CD4-positive, alpha-beta T cell (primary cell): ENCODE data around the gene DHX9. TPM values are rescaled to one million over a fixed set of nuclear protein-coding genes. Genes with fewer than 3 reads are reported as not detected.
A peak's percentile ranks its signal among the peaks of the same experiment; 100 is the strongest.

Source experiments
- ATAC-seq: fragments of 200-7000 bp; cut with Tn5 transposase; one replicate; pipeline ENCODE4 v1.10.0; 2022; ENCODE audit warnings: mild to moderate bottlenecking; ENCODE audit not compliant: poor library complexity
- CTCF ChIA-PET: fragments of 350-600 bp; sonication (Branson Sonifier 250); formaldehyde crosslinking; loops from one replicate; lab custom pipeline; 2021; ENCODE audit warnings: antibody characterized with exemption, inconsistent platforms; lab: Charles Lee
- POLR2A ChIA-PET: fragments of 350-600 bp; sonication (Branson Sonifier 250); formaldehyde crosslinking; loops from one replicate; lab custom pipeline; 2021; ENCODE audit warnings: antibody characterized with exemption, inconsistent platforms; lab: Charles Lee
- DNase-seq, 14 experiments: peaks; one replicate each; pipeline ENCODE4 v3.0.0-alpha.2; 2013 to 2020; ENCODE audit warnings: mixed read lengths in 2 of 14
- H3K27ac ChIP-seq, 2 donors: one replicate each; pipeline versions ENCODE4 v1.5.1 to v1.7.0; 2013; ENCODE audit warnings: low read length in 2 of 2, low read depth in 1 of 2, mild to moderate bottlenecking in 1 of 2
- H3K27me3 ChIP-seq, 2 experiments: 1 replicate in 1 of 2; 2 replicates in 1 of 2; pipeline versions ENCODE4 v1.6.1 to v1.7.0; 2013; ENCODE audit warnings: low read length in 2 of 2, control low read depth in 1 of 2, mild to moderate bottlenecking in 1 of 2, moderate library complexity in 1 of 2; ENCODE audit not compliant: insufficient read depth in 2 of 2, control insufficient read depth in 1 of 2
- H3K36me3 ChIP-seq: one replicate; pipeline ENCODE4 v1.6.1; 2013; ENCODE audit warnings: low read length, control low read depth; ENCODE audit not compliant: insufficient read depth
- H3K4me1 ChIP-seq: one replicate; pipeline ENCODE4 v1.6.1; 2013; ENCODE audit warnings: low read length, control low read depth; ENCODE audit not compliant: insufficient read depth
- H3K4me3 ChIP-seq: one replicate; pipeline ENCODE4 v1.5.1; 2013; ENCODE audit warnings: mild to moderate bottlenecking, low read length, moderate library complexity
- H3K9me3 ChIP-seq, 2 experiments: 1 replicate in 1 of 2; 2 replicates in 1 of 2; pipeline versions ENCODE4 v1.6.1 to v1.7.0; 2013; ENCODE audit warnings: low read length in 2 of 2, mild to moderate bottlenecking in 2 of 2, control low read depth in 1 of 2, moderate library complexity in 1 of 2; ENCODE audit not compliant: control insufficient read depth in 1 of 2, insufficient read depth in 1 of 2
- H3K27ac Mint-ChIP-seq: one replicate; pipeline ENCODE4 v1.8.0; 2020; ENCODE audit warnings: mixed read lengths
- H3K27me3 Mint-ChIP-seq: one replicate; pipeline ENCODE4 v1.8.0; 2021; ENCODE audit warnings: mixed read lengths
- H3K36me3 Mint-ChIP-seq: one replicate; pipeline ENCODE4 v1.8.0; 2021; ENCODE audit warnings: low read depth, mixed read lengths
- H3K4me1 Mint-ChIP-seq: one replicate; pipeline ENCODE4 v1.8.0; 2021; ENCODE audit warnings: low read depth, mixed read lengths
- H3K4me3 Mint-ChIP-seq: one replicate; pipeline ENCODE4 v1.8.0; 2020; ENCODE audit warnings: mild to moderate bottlenecking, mixed read lengths
- H3K9me3 Mint-ChIP-seq: one replicate; pipeline ENCODE4 v1.8.0; 2020; ENCODE audit warnings: mixed read lengths
- intact Hi-C, 2 experiments: fragments of 100-400 bp; cut with DNase I in 1 of 2; cut with micrococcal nuclease in 1 of 2; formaldehyde crosslinking; loops; one replicate each; pipeline versions ENCODE4 v1.15.1 to v1.9.0; 2023 to 2025; cut with DNase I, micrococcal nuclease
- total RNA-seq, 174 experiments: library from RNA in 2 of 174; stranded (reverse) in 2 of 174; gene quantifications; one replicate each; pipeline ENCODE4 v1.2.3 and lab custom pipeline; 2021 to 2026
- TF ChIP-seq, protein P1 (sequence below): fragments of 200-600 bp; IDR thresholded peaks from one replicate; pipeline ENCODE4 v1.8.0; 2022; ENCODE audit warnings: antibody characterized with exemption, mild to moderate bottlenecking

The DHX9 gene
- total RNA-seq, 2 experiments from 2014 or later: 338 to 353 TPM

GRCh38 chr1:182888736-182889531, 49.8 kb downstream of the DHX9 start:
- POLR2A ChIA-PET: no interaction called here
- CTCF ChIA-PET: no interaction called here
- no peaks in the 10 kb centered on the region for H3K9me3 ChIP-seq
- peaks cover 63% of the 10 kb centered on the region for H3K36me3 Mint-ChIP-seq
- H3K4me3 Mint-ChIP-seq: no peak overlapping the region
- ATAC-seq: peak; percentile 20
- no peak for DNase-seq
- no peaks in the 10 kb centered on the region for H3K27me3 ChIP-seq
- intact Hi-C loops: loop anchor here in 1 of 2 experiments (5.0 kb wide), 1 partner anchor 47 kb away; no protein-coding TSS in a partner anchor
- H3K27me3 Mint-ChIP-seq: no peaks in the 10 kb centered on the region
- H3K4me1 ChIP-seq: peaks cover 6% of the 10 kb centered on the region
- H3K4me3 ChIP-seq: no peak overlapping the region
- H3K27ac ChIP-seq: no peak overlapping the region
- peaks cover 5% of the 10 kb centered on the region for H3K9me3 Mint-ChIP-seq
- peak overlapping the region; percentile 42 for H3K27ac Mint-ChIP-seq
- H3K4me1 Mint-ChIP-seq: peaks cover 28% of the 10 kb centered on the region
- H3K36me3 ChIP-seq: peaks cover 51% of the 10 kb centered on the region
- TF ChIP-seq, protein P1, sequence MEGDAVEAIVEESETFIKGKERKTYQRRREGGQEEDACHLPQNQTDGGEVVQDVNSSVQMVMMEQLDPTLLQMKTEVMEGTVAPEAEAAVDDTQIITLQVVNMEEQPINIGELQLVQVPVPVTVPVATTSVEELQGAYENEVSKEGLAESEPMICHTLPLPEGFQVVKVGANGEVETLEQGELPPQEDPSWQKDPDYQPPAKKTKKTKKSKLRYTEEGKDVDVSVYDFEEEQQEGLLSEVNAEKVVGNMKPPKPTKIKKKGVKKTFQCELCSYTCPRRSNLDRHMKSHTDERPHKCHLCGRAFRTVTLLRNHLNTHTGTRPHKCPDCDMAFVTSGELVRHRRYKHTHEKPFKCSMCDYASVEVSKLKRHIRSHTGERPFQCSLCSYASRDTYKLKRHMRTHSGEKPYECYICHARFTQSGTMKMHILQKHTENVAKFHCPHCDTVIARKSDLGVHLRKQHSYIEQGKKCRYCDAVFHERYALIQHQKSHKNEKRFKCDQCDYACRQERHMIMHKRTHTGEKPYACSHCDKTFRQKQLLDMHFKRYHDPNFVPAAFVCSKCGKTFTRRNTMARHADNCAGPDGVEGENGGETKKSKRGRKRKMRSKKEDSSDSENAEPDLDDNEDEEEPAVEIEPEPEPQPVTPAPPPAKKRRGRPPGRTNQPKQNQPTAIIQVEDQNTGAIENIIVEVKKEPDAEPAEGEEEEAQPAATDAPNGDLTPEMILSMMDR: no peak

- Mint-ChIP-seq H3K4me1 (peaks cover 28% of the 10 kb centered on the region), H3K36me3 (peaks cover 54% of the 10 kb centered on the region), H3K9me3 (peaks cover 5% of the 10 kb centered on the region), H3K27ac (peak overlapping the region; percentile 42), H3K4me3 (no peak overlapping the region), H3K27me3 (no peaks in the 10 kb centered on the region)
- ATAC-seq (peak; percentile 64), DNase-seq (peak in 4 of 14 experiments; percentile 4 to 44 (median 30))
- CTCF ChIA-PET: no interaction called here
- H3K9me3 ChIP-seq: no peaks in the 10 kb centered on the region
- TF ChIP-seq, protein P1: no peak
- peaks cover 40% of the 10 kb centered on the region for H3K36me3 ChIP-seq
- H3K27ac ChIP-seq: no peak overlapping the region
- peaks cover 6% of the 10 kb centered on the region for H3K4me1 ChIP-seq
- H3K4me3 ChIP-seq: no peak overlapping the region
- no peaks in the 10 kb centered on the region for H3K27me3 ChIP-seq
- POLR2A ChIA-PET: interaction anchor here (0.6 kb wide), 1 partner anchor 195 kb away, joined by 3 read pairs; no protein-coding TSS in a partner anchor
- intact Hi-C loops: loop anchor here in 1 of 2 experiments (5.0 kb wide), 1 partner anchor 48 kb away; no protein-coding TSS in a partner anchor
Observed at GRCh38 chr1:182889997-182890396, 50.9 kb downstream of the DHX9 start.

DNA sequence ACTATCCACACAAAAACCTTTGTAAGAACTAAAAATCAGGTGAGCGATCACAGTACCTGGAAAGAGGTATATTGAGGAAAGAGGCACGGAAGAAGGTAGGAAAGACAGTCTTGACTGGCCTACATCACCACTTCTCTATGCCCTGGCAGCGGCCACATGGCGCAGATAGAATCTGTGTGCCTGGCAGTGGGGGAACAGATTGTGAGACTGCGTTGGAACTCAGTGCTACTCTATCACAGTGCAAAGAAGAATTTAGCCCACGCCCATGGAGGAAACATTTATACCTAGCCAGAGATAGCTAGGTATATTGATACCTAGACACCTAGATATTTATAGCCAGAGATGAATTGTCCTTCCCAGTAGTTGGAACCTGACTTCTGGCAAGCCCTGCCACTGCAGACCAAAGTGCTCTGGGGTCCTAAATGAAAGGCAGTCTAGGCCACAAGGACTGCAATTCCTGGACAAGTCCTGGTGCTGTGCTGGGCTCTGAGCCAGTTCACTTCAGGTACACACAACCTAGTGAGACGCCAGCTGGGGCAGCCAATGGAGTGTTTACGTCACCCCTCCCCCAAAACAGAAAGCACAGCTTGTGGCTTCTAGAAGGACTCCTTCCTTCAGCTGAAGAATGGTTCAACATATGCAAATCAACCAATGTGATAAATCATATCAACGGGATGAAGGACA, 51.9 kb downstream of the DHX9 start:
- Mint-ChIP-seq H3K4me3 (no peak overlapping the region), H3K4me1 (peaks cover 28% of the 10 kb centered on the region), H3K27ac (no peak overlapping the region), H3K27me3 (no peaks in the 10 kb centered on the region), H3K9me3 (peaks cover 5% of the 10 kb centered on the region), H3K36me3 (peaks cover 43% of the 10 kb centered on the region)
- DNase-seq (no peak), ATAC-seq (no peak)
- peaks cover 6% of the 10 kb centered on the region for H3K4me1 ChIP-seq
- intact Hi-C loops: no loop called here
- H3K27me3 ChIP-seq: no peaks in the 10 kb centered on the region
- H3K4me3 ChIP-seq: no peak overlapping the region
- H3K27ac ChIP-seq: no peak overlapping the region
- POLR2A ChIA-PET: no interaction called here
- H3K36me3 ChIP-seq: peaks cover 30% of the 10 kb centered on the region
- CTCF ChIA-PET: no interaction called here
- no peaks in the 10 kb centered on the region for H3K9me3 ChIP-seq
- TF ChIP-seq, protein P1: no peak
